Measurements from ENCODE around the gene UBE2D4. TPM values are rescaled to one million over a fixed set of nuclear protein-coding genes. Genes with fewer than 3 reads are reported as not detected.

UBE2D4 gene
- total and polyA plus RNA-seq, 2 donors (not counting 3 experiments of a cell fraction or from before 2014, with no cell fraction given): 11.3 to 19.8 TPM

- TF ChIP-seq JUN (IDR thresholded peaks at IDR 0.05; ENCODE audit: borderline replicate concordance, insufficient read depth, insufficient read length, low read depth) (no peak), MAX (IDR thresholded peaks at IDR 0.05; ENCODE audit: insufficient read depth, insufficient read length) (no peak), MYC (IDR thresholded peaks at IDR 0.05; ENCODE audit: low read depth, low read length) (no peak), EZH2 (IDR thresholded peaks at IDR 0.05; ENCODE audit: borderline replicate concordance, low read depth, low read length, severe bottlenecking) (no peak), GATA2 (IDR thresholded peaks at IDR 0.05; ENCODE audit: insufficient read depth, insufficient read length, low read depth, low read length) (no peak), FOS (IDR thresholded peaks at IDR 0.05; ENCODE audit: borderline replicate concordance, insufficient read depth, low read length) (no peak), POLR2AphosphoS5 (IDR thresholded peaks at IDR 0.05; ENCODE audit: insufficient read depth, low read depth, low read length) (no peak), POLR2A (IDR thresholded peaks at IDR 0.05; ENCODE audit: low read depth, low read length) (no peak)
- TF ChIP-seq, protein P1, sequence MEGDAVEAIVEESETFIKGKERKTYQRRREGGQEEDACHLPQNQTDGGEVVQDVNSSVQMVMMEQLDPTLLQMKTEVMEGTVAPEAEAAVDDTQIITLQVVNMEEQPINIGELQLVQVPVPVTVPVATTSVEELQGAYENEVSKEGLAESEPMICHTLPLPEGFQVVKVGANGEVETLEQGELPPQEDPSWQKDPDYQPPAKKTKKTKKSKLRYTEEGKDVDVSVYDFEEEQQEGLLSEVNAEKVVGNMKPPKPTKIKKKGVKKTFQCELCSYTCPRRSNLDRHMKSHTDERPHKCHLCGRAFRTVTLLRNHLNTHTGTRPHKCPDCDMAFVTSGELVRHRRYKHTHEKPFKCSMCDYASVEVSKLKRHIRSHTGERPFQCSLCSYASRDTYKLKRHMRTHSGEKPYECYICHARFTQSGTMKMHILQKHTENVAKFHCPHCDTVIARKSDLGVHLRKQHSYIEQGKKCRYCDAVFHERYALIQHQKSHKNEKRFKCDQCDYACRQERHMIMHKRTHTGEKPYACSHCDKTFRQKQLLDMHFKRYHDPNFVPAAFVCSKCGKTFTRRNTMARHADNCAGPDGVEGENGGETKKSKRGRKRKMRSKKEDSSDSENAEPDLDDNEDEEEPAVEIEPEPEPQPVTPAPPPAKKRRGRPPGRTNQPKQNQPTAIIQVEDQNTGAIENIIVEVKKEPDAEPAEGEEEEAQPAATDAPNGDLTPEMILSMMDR (IDR thresholded peaks at IDR 0.05; ENCODE audit: extremely low read depth in 1 of 2, insufficient read depth in 1 of 2, low read depth in 1 of 2, low read length in 2 of 2): no peak
- dilution Hi-C loops (cut with MboI; ENCODE audit: extremely low pct_ligation_motif_present, low sequenced_read_pairs): no loop called here
- intact Hi-C loops (cut with micrococcal nuclease): no loop called here
- H3K4me1 ChIP-seq (ENCODE audit: control insufficient read depth, extremely low read depth, insufficient read depth, low read length): no peaks in the 10 kb centered on the region
- POLR2A ChIA-PET: no interaction called here
- no peaks in the 10 kb centered on the region for H3K9me3 ChIP-seq (replicated peaks; ENCODE audit: control insufficient read depth, insufficient read depth, low read length)
- no peaks in the 10 kb centered on the region for H4K20me1 ChIP-seq (replicated peaks; ENCODE audit: control insufficient read depth, extremely low read depth, insufficient read depth, low read length)
- no peak overlapping the region for H3K27ac ChIP-seq (ENCODE audit: insufficient read depth, low read depth, low read length)
- DNase-seq (ENCODE audit: low read depth, low spot score): no peak
- no peak overlapping the region for H3K4me2 ChIP-seq (ENCODE audit: insufficient read depth, low read length)
- BruUV-seq (replicated peaks): no TSS peak
- CTCF ChIA-PET: interaction anchor here (1.3 kb wide), 1 partner anchor 37 kb away, joined by 3 read pairs; no protein-coding TSS in a partner anchor
- no peak for FAIRE-seq
- no peak overlapping the region for H3K4me3 ChIP-seq (replicated peaks in 1 of 3; ENCODE audit: insufficient read depth in 1 of 3, low read depth in 1 of 3, low read length in 3 of 3)
- H3K79me2 ChIP-seq (ENCODE audit: control insufficient read depth, insufficient read depth, low read length): no peaks in the 10 kb centered on the region
- H3K36me3 ChIP-seq (ENCODE audit: control insufficient read depth in 2 of 2, extremely low read depth in 1 of 2, insufficient read depth in 2 of 2, low read length in 2 of 2): no peaks in the 10 kb centered on the region
- no peaks in the 10 kb centered on the region for H3K9me1 ChIP-seq (replicated peaks; ENCODE audit: control insufficient read depth, extremely low read depth, insufficient read depth, low read length)
- no peak overlapping the region for H2AFZ ChIP-seq (ENCODE audit: low read depth, low read length)
- H3K27me3 ChIP-seq (ENCODE audit: control insufficient read depth in 2 of 2, insufficient read depth in 2 of 2, low read length in 2 of 2): no peaks in the 10 kb centered on the region
- H3K9ac ChIP-seq (replicated peaks; ENCODE audit: extremely low read depth, insufficient read depth, low read length): no peak overlapping the region
These were observed 11.4 kb upstream of the UBE2D4 start for GRCh38 chr7:43914795-43915194.

Measured in endothelial cell of umbilical vein (primary cell).